HepG2 (cell line): ENCODE results near the gene KLF13. TPM values are rescaled to one million over a fixed set of nuclear protein-coding genes. Genes with fewer than 3 reads are reported as not detected.
A peak's percentile ranks its signal among the peaks of the same experiment; 100 is the strongest.

ENCODE experiments used
- NCOR1 ChIP-seq: fragments of 200-600 bp; sonication (generic); IDR thresholded peaks from 2 replicates; pipeline ENCODE4 v1.7.0; 2017; ENCODE audit warnings: antibody characterized with exemption, low read length, borderline replicate concordance
- NFIB ChIP-seq: sonication (generic); formaldehyde crosslinking; IDR thresholded peaks from 2 replicates; pipeline ENCODE4 v1.9.0; 2021; ENCODE audit warnings: missing genetic modification reagents, mild to moderate bottlenecking, borderline replicate concordance
- PRPF4 ChIP-seq: fragments of 200-400 bp; formaldehyde crosslinking; IDR thresholded peaks from 2 replicates; pipeline ENCODE4 v1.6.1; 2016; ENCODE audit warnings: low read length, low read depth; ENCODE audit not compliant: poor library complexity, severe bottlenecking
- RFX3 ChIP-seq: IDR thresholded peaks from 2 replicates; pipeline ENCODE4 v1.6.1; 2016; ENCODE audit warnings: missing biosample characterization, missing genetic modification reagents
- SYNCRIP ChIP-seq: fragments of 200-400 bp; formaldehyde crosslinking; IDR thresholded peaks from 2 replicates; pipeline ENCODE4 v1.6.1; 2018; ENCODE audit warnings: mild to moderate bottlenecking, low read depth, low read length; ENCODE audit not compliant: insufficient read depth
- ZFP37 ChIP-seq: sonication (generic); formaldehyde crosslinking; IDR thresholded peaks from 2 replicates; pipeline ENCODE4 v1.4.0; 2020; ENCODE audit warnings: missing genetic modification reagents, borderline replicate concordance
- ZNF264 ChIP-seq: sonication (generic); formaldehyde crosslinking; IDR thresholded peaks from 2 replicates; pipeline ENCODE4 v1.4.0; 2020; ENCODE audit warnings: missing genetic modification reagents
- ZNF354B ChIP-seq: sonication (generic); formaldehyde crosslinking; IDR thresholded peaks from 2 replicates; pipeline ENCODE4 v1.8.0; 2022; ENCODE audit warnings: mild to moderate bottlenecking, missing genetic modification reagents
- ZNF546 ChIP-seq: sonication (generic); formaldehyde crosslinking; conservative IDR thresholded peaks from 2 replicates; pipeline ENCODE4 v1.8.1; 2023; ENCODE audit warnings: mild to moderate bottlenecking, missing genetic modification reagents
- polyA plus RNA-seq, 8 experiments: library from polyadenylated mRNA; depleted of rRNA in 3 of 8; stranded (reverse) in 7 of 8; unstranded in 1 of 8; fragments of >200 nt; fragmentation: Illumina TruSeq in 4 of 8; extraction: Trizol in 4 of 8; gene quantifications; 2 replicates each; pipeline versions ENCODE4 v1.2.1 to v1.2.3, GENCODE V29; 2011 to 2016; ENCODE audit warnings: low read depth in 4 of 8, missing spikeins in 1 of 8, mixed read lengths in 1 of 8; ENCODE audit not compliant: insufficient read depth in 1 of 8
- total RNA-seq, 5 experiments: library from RNA; depleted of rRNA; stranded (reverse); fragments of >200 nt; fragmentation: Illumina TruSeq; extraction: Trizol; gene quantifications; 2 replicates each; pipeline ENCODE4 v1.2.3, GENCODE V29; 2016; ENCODE audit warnings: low read depth in 1 of 5
- TF ChIP-seq, protein P1 (sequence below): sonication (generic); formaldehyde crosslinking; IDR thresholded peaks from 2 replicates; pipeline ENCODE4 v1.5.0; 2020; ENCODE audit warnings: missing genetic modification reagents
- TF ChIP-seq, protein P2 (sequence below), 2 experiments: fragments of 450-650 bp in 1 of 2; sonication (generic) in 1 of 2; formaldehyde crosslinking in 1 of 2; IDR thresholded peaks; 2 replicates each; pipeline versions ENCODE4 v1.6.1 to v1.8.0; 2016 to 2022; ENCODE audit warnings: antibody characterized with exemption in 1 of 2, mild to moderate bottlenecking in 1 of 2, missing genetic modification reagents in 1 of 2
- TF ChIP-seq, protein P3 (sequence below): sonication (generic); formaldehyde crosslinking; IDR thresholded peaks from 2 replicates; pipeline ENCODE4 v1.5.1; 2020; ENCODE audit warnings: missing genetic modification reagents, mild to moderate bottlenecking, borderline replicate concordance
- TF ChIP-seq, protein P4 (sequence below): sonication (generic); formaldehyde crosslinking; IDR thresholded peaks from 2 replicates; pipeline ENCODE4 v1.4.0; 2020; ENCODE audit warnings: missing genetic modification reagents

Gene KLF13
- total and polyA plus RNA-seq, 2 of the 13 experiments (the other 11 are each of a cell fraction or from before 2014, with no cell fraction given) = 16.8 to 25.1 TPM

DNA sequence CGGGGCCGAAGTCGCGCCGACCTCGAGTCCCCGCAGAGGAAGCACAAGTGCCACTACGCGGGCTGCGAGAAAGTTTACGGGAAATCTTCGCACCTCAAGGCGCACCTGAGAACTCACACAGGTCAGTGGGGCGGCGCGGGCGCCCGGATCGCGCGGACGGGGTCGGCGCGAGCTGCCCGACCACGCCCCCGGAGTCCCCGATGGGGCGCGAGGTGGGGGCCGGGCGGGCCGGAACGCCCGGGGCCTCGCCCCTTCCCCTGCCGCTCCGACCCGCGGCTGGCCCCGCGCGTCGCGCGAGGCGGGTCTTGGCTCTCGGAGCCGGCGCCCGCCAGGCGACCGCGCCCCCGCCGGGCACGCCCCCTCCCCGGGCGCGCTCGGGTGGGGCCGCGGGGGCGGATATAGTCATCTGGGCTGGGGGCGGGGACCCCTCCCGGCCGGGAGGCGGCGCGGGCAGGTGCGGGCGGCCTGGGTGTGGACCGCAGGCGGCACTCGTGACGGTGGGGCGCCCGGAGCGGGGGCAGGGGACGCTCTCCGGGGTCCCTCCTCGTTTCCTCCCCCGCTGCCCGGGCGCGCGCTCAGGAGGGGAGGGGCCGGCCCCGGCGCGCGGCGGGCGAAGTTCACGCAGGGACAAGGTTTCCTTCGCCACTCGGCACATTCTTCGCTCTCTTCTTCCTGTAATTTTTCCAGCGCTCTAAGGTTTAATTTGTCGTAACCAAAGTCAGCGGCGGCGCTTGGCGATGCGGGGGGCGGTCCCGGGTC, 1.2 kb downstream of the KLF13 start (continued):
- TF ChIP-seq, protein P1, sequence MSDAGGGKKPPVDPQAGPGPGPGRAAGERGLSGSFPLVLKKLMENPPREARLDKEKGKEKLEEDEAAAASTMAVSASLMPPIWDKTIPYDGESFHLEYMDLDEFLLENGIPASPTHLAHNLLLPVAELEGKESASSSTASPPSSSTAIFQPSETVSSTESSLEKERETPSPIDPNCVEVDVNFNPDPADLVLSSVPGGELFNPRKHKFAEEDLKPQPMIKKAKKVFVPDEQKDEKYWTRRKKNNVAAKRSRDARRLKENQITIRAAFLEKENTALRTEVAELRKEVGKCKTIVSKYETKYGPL (CRISPR knock-in tag) = no peak
- TF ChIP-seq NFIB (CRISPR knock-in tag) = no peak
- TF ChIP-seq SYNCRIP = no peak
- no peak for TF ChIP-seq PRPF4
- TF ChIP-seq ZFP37 (CRISPR knock-in tag) = no peak
- no peak for TF ChIP-seq ZNF546
- no peak for TF ChIP-seq ZNF354B (CRISPR knock-in tag)
- TF ChIP-seq, protein P2, sequence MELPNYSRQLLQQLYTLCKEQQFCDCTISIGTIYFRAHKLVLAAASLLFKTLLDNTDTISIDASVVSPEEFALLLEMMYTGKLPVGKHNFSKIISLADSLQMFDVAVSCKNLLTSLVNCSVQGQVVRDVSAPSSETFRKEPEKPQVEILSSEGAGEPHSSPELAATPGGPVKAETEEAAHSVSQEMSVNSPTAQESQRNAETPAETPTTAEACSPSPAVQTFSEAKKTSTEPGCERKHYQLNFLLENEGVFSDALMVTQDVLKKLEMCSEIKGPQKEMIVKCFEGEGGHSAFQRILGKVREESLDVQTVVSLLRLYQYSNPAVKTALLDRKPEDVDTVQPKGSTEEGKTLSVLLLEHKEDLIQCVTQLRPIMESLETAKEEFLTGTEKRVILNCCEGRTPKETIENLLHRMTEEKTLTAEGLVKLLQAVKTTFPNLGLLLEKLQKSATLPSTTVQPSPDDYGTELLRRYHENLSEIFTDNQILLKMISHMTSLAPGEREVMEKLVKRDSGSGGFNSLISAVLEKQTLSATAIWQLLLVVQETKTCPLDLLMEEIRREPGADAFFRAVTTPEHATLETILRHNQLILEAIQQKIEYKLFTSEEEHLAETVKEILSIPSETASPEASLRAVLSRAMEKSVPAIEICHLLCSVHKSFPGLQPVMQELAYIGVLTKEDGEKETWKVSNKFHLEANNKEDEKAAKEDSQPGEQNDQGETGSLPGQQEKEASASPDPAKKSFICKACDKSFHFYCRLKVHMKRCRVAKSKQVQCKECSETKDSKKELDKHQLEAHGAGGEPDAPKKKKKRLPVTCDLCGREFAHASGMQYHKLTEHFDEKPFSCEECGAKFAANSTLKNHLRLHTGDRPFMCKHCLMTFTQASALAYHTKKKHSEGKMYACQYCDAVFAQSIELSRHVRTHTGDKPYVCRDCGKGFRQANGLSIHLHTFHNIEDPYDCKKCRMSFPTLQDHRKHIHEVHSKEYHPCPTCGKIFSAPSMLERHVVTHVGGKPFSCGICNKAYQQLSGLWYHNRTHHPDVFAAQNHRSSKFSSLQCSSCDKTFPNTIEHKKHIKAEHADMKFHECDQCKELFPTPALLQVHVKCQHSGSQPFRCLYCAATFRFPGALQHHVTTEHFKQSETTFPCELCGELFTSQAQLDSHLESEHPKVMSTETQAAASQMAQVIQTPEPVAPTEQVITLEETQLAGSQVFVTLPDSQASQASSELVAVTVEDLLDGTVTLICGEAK (IDR thresholded peaks at IDR 0.05) = no peak
- TF ChIP-seq, protein P2 (CRISPR knock-in tag; IDR thresholded peaks at IDR 0.05) = no peak
- TF ChIP-seq, protein P3, sequence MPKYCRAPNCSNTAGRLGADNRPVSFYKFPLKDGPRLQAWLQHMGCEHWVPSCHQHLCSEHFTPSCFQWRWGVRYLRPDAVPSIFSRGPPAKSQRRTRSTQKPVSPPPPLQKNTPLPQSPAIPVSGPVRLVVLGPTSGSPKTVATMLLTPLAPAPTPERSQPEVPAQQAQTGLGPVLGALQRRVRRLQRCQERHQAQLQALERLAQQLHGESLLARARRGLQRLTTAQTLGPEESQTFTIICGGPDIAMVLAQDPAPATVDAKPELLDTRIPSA (CRISPR knock-in tag) = no peak
- TF ChIP-seq ZNF264 (CRISPR knock-in tag) = no peak
- TF ChIP-seq NCOR1 = peak; percentile 24; the same call in 1 of the 2 replicates
- TF ChIP-seq, protein P4, sequence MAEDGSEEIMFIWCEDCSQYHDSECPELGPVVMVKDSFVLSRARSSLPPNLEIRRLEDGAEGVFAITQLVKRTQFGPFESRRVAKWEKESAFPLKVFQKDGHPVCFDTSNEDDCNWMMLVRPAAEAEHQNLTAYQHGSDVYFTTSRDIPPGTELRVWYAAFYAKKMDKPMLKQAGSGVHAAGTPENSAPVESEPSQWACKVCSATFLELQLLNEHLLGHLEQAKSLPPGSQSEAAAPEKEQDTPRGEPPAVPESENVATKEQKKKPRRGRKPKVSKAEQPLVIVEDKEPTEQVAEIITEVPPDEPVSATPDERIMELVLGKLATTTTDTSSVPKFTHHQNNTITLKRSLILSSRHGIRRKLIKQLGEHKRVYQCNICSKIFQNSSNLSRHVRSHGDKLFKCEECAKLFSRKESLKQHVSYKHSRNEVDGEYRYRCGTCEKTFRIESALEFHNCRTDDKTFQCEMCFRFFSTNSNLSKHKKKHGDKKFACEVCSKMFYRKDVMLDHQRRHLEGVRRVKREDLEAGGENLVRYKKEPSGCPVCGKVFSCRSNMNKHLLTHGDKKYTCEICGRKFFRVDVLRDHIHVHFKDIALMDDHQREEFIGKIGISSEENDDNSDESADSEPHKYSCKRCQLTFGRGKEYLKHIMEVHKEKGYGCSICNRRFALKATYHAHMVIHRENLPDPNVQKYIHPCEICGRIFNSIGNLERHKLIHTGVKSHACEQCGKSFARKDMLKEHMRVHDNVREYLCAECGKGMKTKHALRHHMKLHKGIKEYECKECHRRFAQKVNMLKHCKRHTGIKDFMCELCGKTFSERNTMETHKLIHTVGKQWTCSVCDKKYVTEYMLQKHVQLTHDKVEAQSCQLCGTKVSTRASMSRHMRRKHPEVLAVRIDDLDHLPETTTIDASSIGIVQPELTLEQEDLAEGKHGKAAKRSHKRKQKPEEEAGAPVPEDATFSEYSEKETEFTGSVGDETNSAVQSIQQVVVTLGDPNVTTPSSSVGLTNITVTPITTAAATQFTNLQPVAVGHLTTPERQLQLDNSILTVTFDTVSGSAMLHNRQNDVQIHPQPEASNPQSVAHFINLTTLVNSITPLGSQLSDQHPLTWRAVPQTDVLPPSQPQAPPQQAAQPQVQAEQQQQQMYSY = peak; percentile 81
- TF ChIP-seq RFX3 (CRISPR knock-in tag) = no peak
